ENCODE results near the gene TLE2.

DNA sequence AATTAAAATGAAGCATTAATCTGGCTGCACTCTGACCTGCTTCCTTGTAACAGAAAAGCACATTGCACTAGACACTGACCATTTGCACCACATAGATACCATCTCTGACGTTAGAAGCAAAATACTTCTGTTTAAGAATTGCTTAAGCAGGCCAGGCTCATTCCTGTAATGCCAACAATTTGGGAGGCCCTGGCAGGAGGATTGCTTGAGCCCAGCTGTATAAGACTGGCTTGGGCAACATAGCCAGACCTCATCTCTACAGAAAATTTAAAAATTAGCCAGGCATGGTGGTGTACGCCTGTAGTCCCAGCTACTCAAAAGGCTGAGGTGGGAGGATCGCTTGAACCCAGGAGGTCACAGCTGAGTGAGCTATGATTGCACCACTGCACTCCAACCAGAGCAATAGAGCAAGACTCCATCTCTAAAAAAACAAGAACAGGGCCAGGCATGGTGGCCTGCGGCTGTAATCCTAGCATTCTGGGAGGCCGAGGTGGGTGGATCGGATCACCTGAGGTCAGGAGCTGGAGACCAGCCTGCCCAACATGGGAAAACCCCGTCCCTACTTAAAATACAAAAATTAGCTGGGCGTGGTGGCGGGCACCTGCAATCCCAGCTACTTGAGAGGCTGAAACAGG is 58.8 kb downstream of the TLE2 start:
- no peak for TF ChIP-seq EZH2phosphoT487 (conservative IDR thresholded peaks at IDR 0.05; ENCODE audit: low read length)
- TF ChIP-seq, protein P1, sequence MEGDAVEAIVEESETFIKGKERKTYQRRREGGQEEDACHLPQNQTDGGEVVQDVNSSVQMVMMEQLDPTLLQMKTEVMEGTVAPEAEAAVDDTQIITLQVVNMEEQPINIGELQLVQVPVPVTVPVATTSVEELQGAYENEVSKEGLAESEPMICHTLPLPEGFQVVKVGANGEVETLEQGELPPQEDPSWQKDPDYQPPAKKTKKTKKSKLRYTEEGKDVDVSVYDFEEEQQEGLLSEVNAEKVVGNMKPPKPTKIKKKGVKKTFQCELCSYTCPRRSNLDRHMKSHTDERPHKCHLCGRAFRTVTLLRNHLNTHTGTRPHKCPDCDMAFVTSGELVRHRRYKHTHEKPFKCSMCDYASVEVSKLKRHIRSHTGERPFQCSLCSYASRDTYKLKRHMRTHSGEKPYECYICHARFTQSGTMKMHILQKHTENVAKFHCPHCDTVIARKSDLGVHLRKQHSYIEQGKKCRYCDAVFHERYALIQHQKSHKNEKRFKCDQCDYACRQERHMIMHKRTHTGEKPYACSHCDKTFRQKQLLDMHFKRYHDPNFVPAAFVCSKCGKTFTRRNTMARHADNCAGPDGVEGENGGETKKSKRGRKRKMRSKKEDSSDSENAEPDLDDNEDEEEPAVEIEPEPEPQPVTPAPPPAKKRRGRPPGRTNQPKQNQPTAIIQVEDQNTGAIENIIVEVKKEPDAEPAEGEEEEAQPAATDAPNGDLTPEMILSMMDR (IDR thresholded peaks at IDR 0.05; ENCODE audit: insufficient read depth, low read length, poor library complexity, severe bottlenecking) = no peak

Measured in SU-DHL-6 (cell line).